ENCODE data around the gene TMEM186. TPM values are rescaled to one million over a fixed set of nuclear protein-coding genes. Genes with fewer than 3 reads are reported as not detected.

Gene TMEM186
- total and polyA plus RNA-seq, 2 experiments from 2014 or later, result 10.9 to 20.4 TPM

DNA sequence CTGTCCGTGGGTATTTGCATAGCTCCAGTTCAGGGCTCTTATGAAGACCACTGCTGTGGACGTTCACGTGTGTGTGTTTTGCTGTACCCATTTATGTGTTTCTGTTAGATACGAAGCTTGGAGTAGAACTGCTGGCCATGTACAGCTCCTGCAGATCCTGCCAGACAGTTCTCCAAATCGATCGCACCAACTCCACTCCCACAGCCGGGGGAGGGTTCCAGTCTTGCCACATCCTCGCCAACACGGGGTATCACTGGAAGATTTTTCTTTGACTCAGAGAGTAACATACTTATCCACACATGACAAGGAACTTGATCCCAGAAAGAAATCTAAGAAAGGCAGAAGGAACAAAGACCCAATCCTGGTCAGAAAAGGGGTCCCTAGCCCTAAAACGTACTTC, 37.4 kb downstream of the TMEM186 start:
- H4K20me1 ChIP-seq (ENCODE audit: insufficient read depth, poor library complexity, severe bottlenecking), result no peaks in the 10 kb centered on the region
- H3K4me2 ChIP-seq, result no peak overlapping the region
- no peak overlapping the region for H2AFZ ChIP-seq
- H3K4me1 ChIP-seq (ENCODE audit: insufficient read depth), result no peaks in the 10 kb centered on the region
- WGBS (ENCODE audit: low lambda C conversion rate, missing lambda C conversion rate), result 94% methylated on average over 10 of the region's 10 CpGs
- no peak overlapping the region for H3K4me3 ChIP-seq
- H3K27me3 ChIP-seq, result no peaks in the 10 kb centered on the region
- H3K27ac ChIP-seq, result no peak overlapping the region
- DNase-seq (ENCODE audit: low spot score), result no peak
- H3K9me3 ChIP-seq (ENCODE audit: low read depth), result no peaks in the 10 kb centered on the region
- no peak for TF ChIP-seq EZH2phosphoT487 (IDR thresholded peaks at IDR 0.05; ENCODE audit: low read depth, severe bottlenecking, unreplicated experiment)
- TF ChIP-seq EZH2 (IDR thresholded peaks at IDR 0.05; ENCODE audit: borderline replicate concordance), result no peak
- TF ChIP-seq CTCF (IDR thresholded peaks at IDR 0.05; ENCODE audit: poor library complexity), result no peak
- H3K36me3 ChIP-seq (replicated peaks; ENCODE audit: insufficient read depth, low read depth), result no peaks in the 10 kb centered on the region
- H3K79me2 ChIP-seq, result no peaks in the 10 kb centered on the region
- H3K9me2 ChIP-seq (replicated peaks; ENCODE audit: insufficient read depth), result no peaks in the 10 kb centered on the region

- H3K9me2 ChIP-seq (replicated peaks; ENCODE audit: insufficient read depth), result no peaks in the 10 kb centered on the region
- H3K4me3 ChIP-seq, result no peak overlapping the region
- 90% methylated on average over 6 of the region's 6 CpGs for WGBS (ENCODE audit: low lambda C conversion rate, missing lambda C conversion rate)
- no peak for DNase-seq (ENCODE audit: low spot score)
- no peaks in the 10 kb centered on the region for H3K27me3 ChIP-seq
- TF ChIP-seq EZH2 (IDR thresholded peaks at IDR 0.05; ENCODE audit: borderline replicate concordance) (no peak), CTCF (IDR thresholded peaks at IDR 0.05; ENCODE audit: poor library complexity) (no peak), EZH2phosphoT487 (IDR thresholded peaks at IDR 0.05; ENCODE audit: low read depth, severe bottlenecking, unreplicated experiment) (no peak)
- no peak overlapping the region for H2AFZ ChIP-seq
- H3K36me3 ChIP-seq (replicated peaks; ENCODE audit: insufficient read depth, low read depth), result no peaks in the 10 kb centered on the region
- no peaks in the 10 kb centered on the region for H3K9me3 ChIP-seq (ENCODE audit: low read depth)
- no peak overlapping the region for H3K4me2 ChIP-seq
- H3K27ac ChIP-seq, result no peak overlapping the region
- H3K4me1 ChIP-seq (ENCODE audit: insufficient read depth), result no peaks in the 10 kb centered on the region
- no peaks in the 10 kb centered on the region for H4K20me1 ChIP-seq (ENCODE audit: insufficient read depth, poor library complexity, severe bottlenecking)
- H3K79me2 ChIP-seq, result no peaks in the 10 kb centered on the region
Measured at GRCh38 chr16:8758022-8758421, 39.4 kb downstream of the TMEM186 start.

GRCh38 chr16:8756755-8757154, 40.7 kb downstream of the TMEM186 start:
- Histone ChIP-seq H3K27me3 (no peaks in the 10 kb centered on the region), H3K27ac (no peak overlapping the region), H3K36me3 (replicated peaks; ENCODE audit: insufficient read depth, low read depth) (no peaks in the 10 kb centered on the region), H3K79me2 (no peaks in the 10 kb centered on the region), H2AFZ (no peak overlapping the region), H3K9me3 (ENCODE audit: low read depth) (no peaks in the 10 kb centered on the region), H4K20me1 (ENCODE audit: insufficient read depth, poor library complexity, severe bottlenecking) (no peaks in the 10 kb centered on the region), H3K4me3 (no peak overlapping the region), H3K4me1 (ENCODE audit: insufficient read depth) (no peaks in the 10 kb centered on the region), H3K4me2 (no peak overlapping the region), H3K9me2 (replicated peaks; ENCODE audit: insufficient read depth) (no peaks in the 10 kb centered on the region)
- 94% methylated on average over 5 of the region's 5 CpGs for WGBS (ENCODE audit: low lambda C conversion rate, missing lambda C conversion rate)
- no peak for TF ChIP-seq CTCF (IDR thresholded peaks at IDR 0.05; ENCODE audit: poor library complexity)
- TF ChIP-seq EZH2 (IDR thresholded peaks at IDR 0.05; ENCODE audit: borderline replicate concordance), result no peak
- no peak for TF ChIP-seq EZH2phosphoT487 (IDR thresholded peaks at IDR 0.05; ENCODE audit: low read depth, severe bottlenecking, unreplicated experiment)
- DNase-seq (ENCODE audit: low spot score), result no peak

Data from hepatocyte (in vitro differentiated cells).